ENCODE results near the gene MEF2B.
A peak's percentile ranks its signal among the peaks of the same experiment; 100 is the strongest.

Gene MEF2B

DNA sequence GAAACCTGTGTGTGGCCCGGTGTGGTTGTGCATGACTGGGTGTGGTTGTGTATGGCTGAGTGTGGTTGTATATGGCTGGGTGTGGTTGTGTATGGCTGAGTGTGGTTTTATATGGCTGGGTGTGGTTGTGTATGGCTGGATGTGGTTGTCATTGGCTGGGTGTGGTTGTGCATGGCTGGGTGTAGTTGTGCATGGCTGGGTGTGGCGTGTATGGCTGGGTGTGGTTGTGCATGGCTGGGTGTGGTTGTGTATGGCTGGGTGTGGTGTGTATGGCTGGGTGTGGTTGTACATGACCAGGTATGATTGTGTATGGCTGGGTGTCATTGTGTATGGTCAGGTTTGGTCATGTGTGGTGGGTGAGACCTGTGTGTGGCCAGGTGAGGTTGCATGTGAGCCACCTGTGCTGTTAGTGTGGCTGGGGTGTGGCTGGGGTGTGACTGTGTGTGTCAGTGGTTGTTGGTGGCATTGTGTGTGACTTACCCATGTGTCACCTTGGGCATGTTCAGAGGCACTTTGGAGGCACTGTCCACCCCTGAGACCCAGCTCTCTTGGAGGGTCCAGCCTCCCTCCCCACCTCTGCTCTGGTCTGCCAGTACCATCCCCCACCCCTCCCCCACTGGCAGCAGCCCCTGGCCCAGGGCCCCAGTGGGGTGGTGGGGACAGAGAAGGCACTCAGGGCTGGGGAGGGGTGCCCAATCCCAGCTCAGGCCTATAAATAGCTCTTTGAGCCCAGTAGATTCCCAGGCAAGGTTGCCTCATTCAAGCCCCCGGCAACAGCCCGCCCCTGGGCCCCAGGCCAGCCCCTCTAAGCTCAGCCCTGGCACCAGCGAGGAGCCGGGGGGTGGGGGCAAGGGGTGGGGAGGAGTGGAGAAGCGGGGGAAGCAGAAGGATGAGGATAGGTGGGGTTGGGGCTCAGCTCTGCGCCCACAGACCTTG, 37.8 kb upstream of the MEF2B start:
- Histone ChIP-seq H3K36me3 (ENCODE audit: insufficient read depth, low read length) (no peaks in the 10 kb centered on the region), H3K9me3 (ENCODE audit: insufficient read depth, low read depth, low read length) (no peaks in the 10 kb centered on the region), H3K27me3 (ENCODE audit: insufficient read depth, low read length) (peaks cover 81% of the 10 kb centered on the region), H3K27ac (ENCODE audit: low read depth, low read length) (no peak overlapping the region), H3K4me1 (ENCODE audit: insufficient read depth, low read length) (0 out of 2 replicates have a peak, but pooled peaks cover 3% of the 10 kb centered on the region), H3K9ac (ENCODE audit: low read depth, low read length) (no peak overlapping the region), H3K4me3 (ENCODE audit: low read length) (no peak overlapping the region)
- WGBS = 68% methylated on average over 5 of the region's 8 CpGs

DNA sequence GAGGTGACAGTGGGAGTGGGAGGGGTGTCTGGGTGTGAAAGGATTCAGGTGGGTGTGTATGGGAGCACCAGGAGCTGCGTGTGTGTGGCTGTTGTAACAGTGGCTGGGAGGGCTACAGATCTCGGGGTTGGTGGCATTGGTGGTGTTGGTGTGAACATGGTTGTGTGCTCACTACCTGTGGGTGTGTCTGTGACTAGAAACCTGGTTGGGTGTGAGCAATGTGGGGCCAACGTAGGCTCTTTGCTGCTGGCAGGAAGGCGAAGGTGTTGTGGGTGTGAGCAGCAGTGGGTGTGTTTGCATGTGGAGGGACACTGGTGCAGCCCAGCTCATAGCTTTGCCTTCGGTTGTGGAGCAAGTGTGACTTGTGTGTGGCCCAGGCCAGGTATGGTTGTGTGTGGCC, 36.9 kb upstream of the MEF2B start:
- Histone ChIP-seq H3K9me3 (ENCODE audit: insufficient read depth, low read depth, low read length) (no peaks in the 10 kb centered on the region), H3K4me3 (ENCODE audit: low read length) (no peak overlapping the region), H3K4me1 (ENCODE audit: insufficient read depth, low read length) (no peaks in the 10 kb centered on the region), H3K27me3 (ENCODE audit: insufficient read depth, low read length) (peaks cover 71% of the 10 kb centered on the region), H3K36me3 (ENCODE audit: insufficient read depth, low read length) (no peaks in the 10 kb centered on the region), H3K9ac (ENCODE audit: low read depth, low read length) (no peak overlapping the region), H3K27ac (ENCODE audit: low read depth, low read length) (no peak overlapping the region)
- 72% methylated on average over 5 of the region's 5 CpGs for WGBS

DNA sequence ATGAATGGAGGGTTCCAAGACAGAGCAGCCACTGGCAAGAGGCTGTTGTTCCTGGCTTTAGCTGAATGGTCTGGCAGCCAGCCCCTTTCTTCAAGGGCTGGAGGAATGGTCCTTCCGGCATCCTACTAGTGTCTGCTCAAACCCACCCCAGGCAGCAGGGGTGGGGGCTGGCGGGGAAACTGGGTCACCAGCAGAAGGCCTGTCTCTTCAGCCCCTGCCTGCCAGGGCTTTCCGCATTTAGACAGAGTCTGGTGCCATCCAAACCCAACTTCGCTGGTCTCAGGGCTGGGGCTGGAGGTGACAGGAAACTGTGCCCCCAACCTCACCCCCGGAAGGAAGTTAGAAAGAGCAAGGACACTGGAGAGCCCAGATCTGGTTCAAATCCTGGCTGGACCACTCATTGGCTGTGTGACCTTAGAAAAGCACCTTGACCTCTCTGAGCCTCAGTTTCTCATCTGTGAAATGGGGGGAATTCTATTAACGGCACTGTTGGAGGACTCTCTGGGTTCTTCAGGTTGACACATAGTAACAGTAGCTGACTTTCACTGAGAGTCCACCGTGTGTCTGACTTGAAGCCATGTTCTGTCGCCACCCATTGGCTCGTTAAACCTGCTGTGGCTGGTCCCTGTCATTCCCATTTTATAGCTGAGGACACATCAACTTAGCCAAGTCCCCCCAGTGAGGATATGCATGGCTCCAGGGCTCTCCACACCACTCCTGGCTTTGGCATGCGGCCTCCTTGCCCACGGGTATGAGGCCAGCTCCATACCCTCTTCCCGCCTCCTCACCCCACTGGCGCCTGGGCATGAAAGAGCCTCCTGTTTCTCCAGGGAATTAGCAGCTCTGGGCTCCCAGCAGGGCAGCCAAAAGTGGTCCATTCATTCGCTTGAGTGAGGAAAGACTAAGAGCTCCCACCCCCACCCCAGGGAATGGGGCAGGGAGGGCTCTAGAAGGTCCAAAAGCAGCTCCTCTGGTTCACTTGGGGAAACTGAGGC, 35.6 kb upstream of the MEF2B start:
- Histone ChIP-seq H3K36me3 (ENCODE audit: insufficient read depth, low read length) (peaks cover 8% of the 10 kb centered on the region; the same call in 1 of the 2 replicates), H3K4me1 (ENCODE audit: insufficient read depth, low read length) (no peaks in the 10 kb centered on the region), H3K9ac (ENCODE audit: low read depth, low read length) (no peak overlapping the region), H3K27ac (ENCODE audit: low read depth, low read length) (no peak overlapping the region), H3K9me3 (ENCODE audit: insufficient read depth, low read depth, low read length) (no peaks in the 10 kb centered on the region), H3K4me3 (ENCODE audit: low read length) (no peak overlapping the region), H3K27me3 (ENCODE audit: insufficient read depth, low read length) (peaks cover 59% of the 10 kb centered on the region)
- 63% methylated on average over 14 of the region's 14 CpGs for WGBS

- no peaks in the 10 kb centered on the region for H3K9me3 ChIP-seq (ENCODE audit: insufficient read depth, low read depth, low read length)
- WGBS = 67% methylated on average over 13 of the region's 13 CpGs
- no peak overlapping the region for H3K4me3 ChIP-seq (ENCODE audit: low read length)
- no peaks in the 10 kb centered on the region for H3K4me1 ChIP-seq (ENCODE audit: insufficient read depth, low read length)
- H3K36me3 ChIP-seq (ENCODE audit: insufficient read depth, low read length) = peaks cover 14% of the 10 kb centered on the region
- no peak overlapping the region for H3K27ac ChIP-seq (ENCODE audit: low read depth, low read length)
- H3K9ac ChIP-seq (ENCODE audit: low read depth, low read length) = no peak overlapping the region
- peaks cover 44% of the 10 kb centered on the region for H3K27me3 ChIP-seq (ENCODE audit: insufficient read depth, low read length)
Observed at GRCh38 chr19:19204181-19204580, 34.1 kb upstream of the MEF2B start.

DNA sequence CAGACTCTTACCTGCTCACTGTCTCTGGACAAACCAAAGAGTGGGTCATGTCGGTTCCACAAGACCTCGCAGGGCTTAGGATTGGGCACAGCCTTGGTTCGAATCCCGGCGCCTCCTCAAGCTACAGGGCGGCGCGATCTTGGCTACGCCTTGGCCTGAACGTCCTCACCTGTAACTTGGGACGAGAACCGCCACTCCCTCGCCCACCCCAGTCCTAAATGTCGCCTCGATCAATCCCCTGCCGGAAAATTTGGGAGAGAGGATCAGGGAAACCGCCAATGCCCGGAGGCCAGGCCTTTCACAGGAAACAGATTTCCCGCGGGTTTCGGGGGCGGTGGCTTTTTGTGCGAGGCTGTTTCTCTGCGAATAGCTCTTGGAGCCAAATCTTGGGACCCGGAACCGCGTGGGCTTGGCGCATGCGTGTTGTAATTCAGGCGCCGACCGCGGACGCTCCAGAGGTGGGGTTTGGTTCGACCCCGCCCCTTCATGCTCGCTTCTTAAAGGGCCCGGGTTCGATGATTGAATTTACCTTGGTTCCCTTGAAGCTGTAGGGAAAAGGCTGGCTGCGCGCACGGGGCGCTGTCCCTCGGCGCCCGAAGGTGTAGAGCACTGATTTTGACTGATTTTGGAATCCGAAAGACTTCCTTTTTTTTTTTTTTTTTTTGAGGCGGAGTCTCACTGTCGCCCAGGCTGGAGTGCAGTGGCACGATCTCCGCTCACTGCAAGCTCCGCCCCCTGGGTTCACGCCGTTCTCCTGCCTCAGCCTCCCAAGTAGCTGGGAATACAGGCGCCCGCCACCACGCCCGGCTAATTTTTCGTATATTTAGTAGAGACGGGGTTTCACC, 33.2 kb upstream of the MEF2B start, which contains the start of gene NR2C2AP:
Gene NR2C2AP (minus strand): TSS at position 403 of the 845 bp plus-strand sequence. CDS start 354 bp downstream, at position 49.
- WGBS = 7% methylated on average over 60 of the region's 60 CpGs
- Histone ChIP-seq H3K4me3 (ENCODE audit: low read length) (peak within 1 kb of the TSS; percentile 94), H3K9ac (ENCODE audit: low read depth, low read length) (peak within 1 kb of the TSS; percentile 89), H3K27ac (ENCODE audit: low read depth, low read length) (peak within 1 kb of the TSS; percentile 57), H3K9me3 (ENCODE audit: insufficient read depth, low read depth, low read length) (no peaks in the 10 kb centered on the region), H3K4me1 (ENCODE audit: insufficient read depth, low read length) (no peaks in the 10 kb centered on the region), H3K27me3 (ENCODE audit: insufficient read depth, low read length) (peaks cover 40% of the 10 kb centered on the region), H3K36me3 (ENCODE audit: insufficient read depth, low read length) (peaks cover 23% of the 10 kb centered on the region)

- 27% methylated on average over 11 of the region's 11 CpGs for WGBS
Observed at GRCh38 chr19:19202707-19203011, 32.6 kb upstream of the MEF2B start.

DNA sequence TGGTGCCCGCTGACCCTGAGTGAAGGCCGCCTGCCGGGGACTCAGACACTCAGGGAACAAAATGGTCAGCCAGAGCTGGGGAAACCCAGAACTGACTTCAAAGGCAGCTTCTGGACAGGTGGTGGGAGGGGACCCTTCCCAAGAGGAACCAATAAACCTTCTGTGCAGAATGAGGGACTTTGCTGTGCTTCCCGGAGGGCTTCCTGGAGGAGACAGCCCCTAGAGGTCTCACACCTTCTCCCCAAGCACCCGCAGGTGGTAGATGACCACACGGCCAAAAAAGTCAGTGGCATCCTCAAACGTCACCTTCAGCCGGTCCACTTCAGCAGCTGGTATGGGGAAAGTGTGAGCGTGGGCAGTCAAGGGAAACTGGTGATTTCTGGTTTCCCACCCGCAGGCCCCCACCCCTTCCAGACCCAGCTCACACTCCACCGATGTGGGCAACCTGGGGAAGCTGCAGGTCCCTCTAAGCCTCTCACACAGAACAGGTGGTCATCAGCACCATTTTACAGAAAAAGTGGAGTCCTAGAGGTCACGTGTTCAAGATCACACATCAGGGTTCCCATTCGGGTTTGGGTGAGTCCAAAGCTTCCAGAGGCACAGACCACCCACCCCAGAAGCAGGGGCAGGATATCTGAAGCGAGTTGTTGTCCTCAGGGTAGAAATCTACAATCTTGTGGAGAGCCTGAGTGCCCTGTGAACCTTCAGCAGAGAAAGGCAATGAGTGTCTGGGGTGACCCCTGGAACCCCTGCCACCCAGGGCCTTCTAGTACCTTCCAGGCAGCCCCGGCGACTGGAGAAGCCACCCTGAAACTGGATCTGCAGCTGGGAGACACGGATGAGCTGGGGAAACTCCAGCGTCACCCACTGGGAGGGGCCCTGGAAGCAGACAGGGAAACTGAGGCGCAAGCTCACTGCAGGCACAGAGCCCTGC, 31.9 kb upstream of the MEF2B start:
- Histone ChIP-seq H3K36me3 (ENCODE audit: insufficient read depth, low read length) (peaks cover 29% of the 10 kb centered on the region), H3K4me3 (ENCODE audit: low read length) (peak overlapping the region; percentile 94), H3K9me3 (ENCODE audit: insufficient read depth, low read depth, low read length) (no peaks in the 10 kb centered on the region), H3K9ac (ENCODE audit: low read depth, low read length) (peak overlapping the region; percentile 89), H3K4me1 (ENCODE audit: insufficient read depth, low read length) (no peaks in the 10 kb centered on the region), H3K27me3 (ENCODE audit: insufficient read depth, low read length) (peaks cover 28% of the 10 kb centered on the region), H3K27ac (ENCODE audit: low read depth, low read length) (no peak overlapping the region)
- WGBS = 90% methylated on average over 19 of the region's 19 CpGs

More at GRCh38 chr19:19202707-19203011, 32.6 kb upstream of the MEF2B start:
- Histone ChIP-seq H3K4me1 (ENCODE audit: insufficient read depth, low read length) (no peaks in the 10 kb centered on the region), H3K36me3 (ENCODE audit: insufficient read depth, low read length) (peaks cover 26% of the 10 kb centered on the region), H3K27ac (ENCODE audit: low read depth, low read length) (peak overlapping the region; percentile 57), H3K9me3 (ENCODE audit: insufficient read depth, low read depth, low read length) (no peaks in the 10 kb centered on the region), H3K27me3 (ENCODE audit: insufficient read depth, low read length) (peaks cover 35% of the 10 kb centered on the region), H3K9ac (ENCODE audit: low read depth, low read length) (peak overlapping the region; percentile 89), H3K4me3 (ENCODE audit: low read length) (peak overlapping the region; percentile 94)

DNA sequence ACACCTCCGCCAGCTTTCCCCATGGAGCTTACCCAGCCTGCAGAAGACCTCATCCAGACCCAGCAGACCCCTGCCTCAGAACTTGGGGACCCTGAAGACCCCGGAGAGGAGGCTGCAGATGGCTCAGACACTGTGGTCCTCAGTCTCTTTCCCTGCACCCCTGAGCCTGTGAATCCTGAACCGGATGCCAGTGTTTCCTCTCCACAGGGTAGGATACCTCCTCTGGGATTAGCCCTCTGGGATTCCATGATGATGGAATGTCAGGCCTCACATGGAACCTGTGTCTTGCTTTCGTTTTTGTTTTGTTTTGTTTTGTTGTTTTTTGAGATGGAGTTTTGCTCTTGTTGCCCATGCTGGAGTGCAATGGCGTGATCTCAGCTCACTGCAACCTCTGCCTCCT, 23.9 kb upstream of the MEF2B start:
- no peaks in the 10 kb centered on the region for H3K9me3 ChIP-seq (ENCODE audit: insufficient read depth, low read depth, low read length)
- H3K27me3 ChIP-seq (ENCODE audit: insufficient read depth, low read length) = no peaks in the 10 kb centered on the region
- no peak overlapping the region for H3K27ac ChIP-seq (ENCODE audit: low read depth, low read length)
- H3K36me3 ChIP-seq (ENCODE audit: insufficient read depth, low read length) = peaks cover 26% of the 10 kb centered on the region
- H3K4me3 ChIP-seq (ENCODE audit: low read length) = no peak overlapping the region
- no peaks in the 10 kb centered on the region for H3K4me1 ChIP-seq (ENCODE audit: insufficient read depth, low read length)
- no peak overlapping the region for H3K9ac ChIP-seq (ENCODE audit: low read depth, low read length)
- WGBS = 91% methylated on average over 5 of the region's 5 CpGs

DNA sequence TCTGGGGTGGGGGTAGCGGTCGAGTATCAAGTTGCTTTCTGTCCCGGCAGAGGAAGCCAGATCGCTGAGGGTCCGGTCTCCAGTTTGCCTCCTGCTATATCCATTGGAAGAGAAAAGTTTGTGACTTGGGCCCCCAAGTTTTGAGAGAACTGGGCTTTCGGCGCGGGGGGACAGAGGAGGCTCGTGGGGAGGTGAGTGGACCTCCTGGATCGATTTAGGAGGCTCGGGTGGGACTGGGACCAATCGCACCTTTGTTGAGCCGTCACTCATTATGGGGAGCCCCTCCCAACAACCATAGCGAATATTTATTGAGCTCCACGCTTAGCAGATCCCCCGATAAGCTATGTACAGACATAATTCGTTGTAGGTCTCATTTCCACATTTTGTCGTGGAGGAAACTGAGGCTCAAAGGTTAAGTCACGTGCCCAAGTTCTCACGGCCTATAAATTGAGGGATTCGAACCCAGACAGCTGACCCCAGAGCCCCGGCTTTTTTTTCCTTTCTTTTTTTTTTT, 22.9 kb upstream of the MEF2B start:
- Histone ChIP-seq H3K9me3 (ENCODE audit: insufficient read depth, low read depth, low read length) (no peaks in the 10 kb centered on the region), H3K27ac (ENCODE audit: low read depth, low read length) (peak overlapping the region; percentile 58), H3K9ac (ENCODE audit: low read depth, low read length) (peak overlapping the region; percentile 82), H3K36me3 (ENCODE audit: insufficient read depth, low read length) (peaks cover 17% of the 10 kb centered on the region), H3K4me1 (ENCODE audit: insufficient read depth, low read length) (no peaks in the 10 kb centered on the region), H3K4me3 (ENCODE audit: low read length) (peak overlapping the region; percentile 85), H3K27me3 (ENCODE audit: insufficient read depth, low read length) (no peaks in the 10 kb centered on the region)
- WGBS = 9% methylated on average over 22 of the region's 22 CpGs

Measured in HUES64 (cell line).